Measurements from ENCODE around the gene CHDH.

DNA sequence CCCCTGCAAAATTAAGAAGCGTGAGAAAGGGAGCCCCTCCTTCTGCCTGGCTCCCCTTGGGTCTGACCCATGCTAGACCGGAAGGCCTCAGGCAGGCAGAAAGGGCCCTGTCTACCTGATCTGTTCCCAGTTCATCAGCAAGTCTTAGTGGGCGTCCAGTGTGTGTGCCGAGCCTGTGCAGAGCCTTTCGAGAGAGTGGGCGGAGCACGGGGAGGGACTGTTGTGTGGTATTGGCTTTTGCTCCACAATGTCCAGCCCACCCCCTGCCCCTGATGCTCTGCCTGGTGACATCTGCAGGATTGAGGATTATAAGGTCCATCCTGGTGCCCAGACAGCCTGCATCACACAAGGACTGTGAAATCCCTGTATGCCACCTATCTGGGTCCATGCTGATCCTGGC lies 82.9 kb downstream of the CHDH start:
- TF ChIP-seq MAFK (IDR thresholded peaks at IDR 0.05; ENCODE audit: partially characterized antibody) (no peak), CHD2 (IDR thresholded peaks at IDR 0.05; ENCODE audit: low read length, partially characterized antibody) (no peak), JUN (IDR thresholded peaks at IDR 0.05) (no peak), SMC3 (IDR thresholded peaks at IDR 0.05) (no peak), RARB (CRISPR knock-in tag; IDR thresholded peaks at IDR 0.05) (no peak), HOXA7 (CRISPR knock-in tag; IDR thresholded peaks at IDR 0.05) (no peak), MYC (IDR thresholded peaks at IDR 0.05; ENCODE audit: borderline replicate concordance, low read length) (no peak)
- TF ChIP-seq, protein P1, sequence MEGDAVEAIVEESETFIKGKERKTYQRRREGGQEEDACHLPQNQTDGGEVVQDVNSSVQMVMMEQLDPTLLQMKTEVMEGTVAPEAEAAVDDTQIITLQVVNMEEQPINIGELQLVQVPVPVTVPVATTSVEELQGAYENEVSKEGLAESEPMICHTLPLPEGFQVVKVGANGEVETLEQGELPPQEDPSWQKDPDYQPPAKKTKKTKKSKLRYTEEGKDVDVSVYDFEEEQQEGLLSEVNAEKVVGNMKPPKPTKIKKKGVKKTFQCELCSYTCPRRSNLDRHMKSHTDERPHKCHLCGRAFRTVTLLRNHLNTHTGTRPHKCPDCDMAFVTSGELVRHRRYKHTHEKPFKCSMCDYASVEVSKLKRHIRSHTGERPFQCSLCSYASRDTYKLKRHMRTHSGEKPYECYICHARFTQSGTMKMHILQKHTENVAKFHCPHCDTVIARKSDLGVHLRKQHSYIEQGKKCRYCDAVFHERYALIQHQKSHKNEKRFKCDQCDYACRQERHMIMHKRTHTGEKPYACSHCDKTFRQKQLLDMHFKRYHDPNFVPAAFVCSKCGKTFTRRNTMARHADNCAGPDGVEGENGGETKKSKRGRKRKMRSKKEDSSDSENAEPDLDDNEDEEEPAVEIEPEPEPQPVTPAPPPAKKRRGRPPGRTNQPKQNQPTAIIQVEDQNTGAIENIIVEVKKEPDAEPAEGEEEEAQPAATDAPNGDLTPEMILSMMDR (IDR thresholded peaks at IDR 0.05) = no peak
- TF ChIP-seq, protein P2, sequence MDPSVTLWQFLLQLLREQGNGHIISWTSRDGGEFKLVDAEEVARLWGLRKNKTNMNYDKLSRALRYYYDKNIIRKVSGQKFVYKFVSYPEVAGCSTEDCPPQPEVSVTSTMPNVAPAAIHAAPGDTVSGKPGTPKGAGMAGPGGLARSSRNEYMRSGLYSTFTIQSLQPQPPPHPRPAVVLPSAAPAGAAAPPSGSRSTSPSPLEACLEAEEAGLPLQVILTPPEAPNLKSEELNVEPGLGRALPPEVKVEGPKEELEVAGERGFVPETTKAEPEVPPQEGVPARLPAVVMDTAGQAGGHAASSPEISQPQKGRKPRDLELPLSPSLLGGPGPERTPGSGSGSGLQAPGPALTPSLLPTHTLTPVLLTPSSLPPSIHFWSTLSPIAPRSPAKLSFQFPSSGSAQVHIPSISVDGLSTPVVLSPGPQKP (IDR thresholded peaks at IDR 0.05; ENCODE audit: low read depth, low read length) = no peak

All from A549 (cell line).